HL-60 (cell line): ENCODE measurements around the gene TNFAIP8L3.

ENCODE experiments used
- DNase-seq, 2 experiments: peaks; one replicate each; pipeline ENCODE4 v3.0.0-alpha.2; 2010 to 2020; ENCODE audit warnings: low read depth in 1 of 2, low spot score in 1 of 2
- H3K27ac ChIP-seq: fragments of 250-450 bp; sonication (Bioruptor Pico); replicated peaks from 2 replicates; pipeline ENCODE4 v1.5.1; 2020; ENCODE audit warnings: mild to moderate bottlenecking, moderate library complexity
- H3K27me3 ChIP-seq: fragments of 250-450 bp; sonication (Bioruptor Pico); 2 replicates; pipeline ENCODE4 v1.5.1; 2021; ENCODE audit warnings: mild to moderate bottlenecking, moderate library complexity; ENCODE audit not compliant: insufficient read depth, poor library complexity, severe bottlenecking
- H3K4me3 ChIP-seq: replicated peaks from 2 replicates; pipeline ENCODE4 v1.5.1; 2011; ENCODE audit warnings: mild to moderate bottlenecking, control low read depth, low read length; ENCODE audit not compliant: insufficient read depth
- CTCF ChIP-seq: IDR thresholded peaks from one replicate; pipeline ENCODE4 v1.5.1; 2011; ENCODE audit warnings: low read length, control low read depth, inconsistent platforms; ENCODE audit not compliant: insufficient read depth
- GABPA ChIP-seq: IDR thresholded peaks from 2 replicates; pipeline ENCODE4 v1.6.1; 2012; ENCODE audit warnings: low read depth
- POLR2AphosphoS5 ChIP-seq: IDR thresholded peaks from 2 replicates; pipeline ENCODE4 v1.6.1; 2012; ENCODE audit warnings: low read depth
- SPI1 ChIP-seq: IDR thresholded peaks from 2 replicates; pipeline ENCODE4 v1.6.1; 2012; ENCODE audit warnings: low read depth, mild to moderate bottlenecking, borderline replicate concordance
- TF ChIP-seq, protein P1 (sequence below): IDR thresholded peaks from 2 replicates; pipeline ENCODE4 v1.6.1; 2012; ENCODE audit warnings: low read depth; ENCODE audit not compliant: insufficient replicate concordance

Gene TNFAIP8L3

DNA sequence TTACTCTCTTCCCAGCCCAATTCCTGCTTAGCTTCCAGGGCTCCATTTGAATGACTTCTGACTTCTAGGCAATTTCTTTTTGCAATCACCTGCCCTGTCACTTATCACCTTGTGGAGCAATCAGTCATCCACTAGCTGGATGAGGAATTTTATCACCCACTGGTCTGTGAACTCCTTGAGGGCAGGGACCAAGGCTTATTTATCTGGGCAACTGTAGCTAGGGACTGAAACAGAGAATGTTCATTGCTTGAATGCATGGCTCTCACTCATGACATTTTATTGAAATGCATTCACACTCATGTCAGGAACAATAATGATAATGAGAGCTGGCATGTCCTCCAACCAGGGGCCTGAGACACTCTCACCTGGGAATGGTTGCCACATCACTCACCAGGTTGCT is 15.5 kb downstream of the TNFAIP8L3 start:
- TF ChIP-seq, protein P1, sequence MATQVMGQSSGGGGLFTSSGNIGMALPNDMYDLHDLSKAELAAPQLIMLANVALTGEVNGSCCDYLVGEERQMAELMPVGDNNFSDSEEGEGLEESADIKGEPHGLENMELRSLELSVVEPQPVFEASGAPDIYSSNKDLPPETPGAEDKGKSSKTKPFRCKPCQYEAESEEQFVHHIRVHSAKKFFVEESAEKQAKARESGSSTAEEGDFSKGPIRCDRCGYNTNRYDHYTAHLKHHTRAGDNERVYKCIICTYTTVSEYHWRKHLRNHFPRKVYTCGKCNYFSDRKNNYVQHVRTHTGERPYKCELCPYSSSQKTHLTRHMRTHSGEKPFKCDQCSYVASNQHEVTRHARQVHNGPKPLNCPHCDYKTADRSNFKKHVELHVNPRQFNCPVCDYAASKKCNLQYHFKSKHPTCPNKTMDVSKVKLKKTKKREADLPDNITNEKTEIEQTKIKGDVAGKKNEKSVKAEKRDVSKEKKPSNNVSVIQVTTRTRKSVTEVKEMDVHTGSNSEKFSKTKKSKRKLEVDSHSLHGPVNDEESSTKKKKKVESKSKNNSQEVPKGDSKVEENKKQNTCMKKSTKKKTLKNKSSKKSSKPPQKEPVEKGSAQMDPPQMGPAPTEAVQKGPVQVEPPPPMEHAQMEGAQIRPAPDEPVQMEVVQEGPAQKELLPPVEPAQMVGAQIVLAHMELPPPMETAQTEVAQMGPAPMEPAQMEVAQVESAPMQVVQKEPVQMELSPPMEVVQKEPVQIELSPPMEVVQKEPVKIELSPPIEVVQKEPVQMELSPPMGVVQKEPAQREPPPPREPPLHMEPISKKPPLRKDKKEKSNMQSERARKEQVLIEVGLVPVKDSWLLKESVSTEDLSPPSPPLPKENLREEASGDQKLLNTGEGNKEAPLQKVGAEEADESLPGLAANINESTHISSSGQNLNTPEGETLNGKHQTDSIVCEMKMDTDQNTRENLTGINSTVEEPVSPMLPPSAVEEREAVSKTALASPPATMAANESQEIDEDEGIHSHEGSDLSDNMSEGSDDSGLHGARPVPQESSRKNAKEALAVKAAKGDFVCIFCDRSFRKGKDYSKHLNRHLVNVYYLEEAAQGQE, result no peak
- TF ChIP-seq GABPA (no peak), POLR2AphosphoS5 (no peak), CTCF (no peak), SPI1 (no peak)
- no peak overlapping the region for H3K4me3 ChIP-seq
- no peak overlapping the region for H3K27ac ChIP-seq
- DNase-seq, result no peak
- H3K27me3 ChIP-seq, result no peaks in the 10 kb centered on the region

GRCh38 chr15:51077221-51078153 is 17.2 kb downstream of the TNFAIP8L3 start:
- no peak overlapping the region for H3K4me3 ChIP-seq
- H3K27ac ChIP-seq, result no peak overlapping the region
- TF ChIP-seq, protein P1, result no peak
- TF ChIP-seq GABPA (no peak), POLR2AphosphoS5 (no peak), CTCF (no peak), SPI1 (no peak)
- DNase-seq, result no peak
- H3K27me3 ChIP-seq, result no peaks in the 10 kb centered on the region

- no peak for TF ChIP-seq SPI1
- TF ChIP-seq, protein P1, result no peak
- TF ChIP-seq GABPA, result no peak
- TF ChIP-seq CTCF, result no peak
- TF ChIP-seq POLR2AphosphoS5, result no peak
- no peak overlapping the region for H3K27ac ChIP-seq
- no peaks in the 10 kb centered on the region for H3K27me3 ChIP-seq
- no peak for DNase-seq
- H3K4me3 ChIP-seq, result no peak overlapping the region
Measured at GRCh38 chr15:51076524-51077220, 18.0 kb downstream of the TNFAIP8L3 start.
